NAMALWA (cell line): ENCODE data around the gene ESRRB.

Experiments used
- DNase-seq: peaks from one replicate; pipeline ENCODE4 v3.0.0-alpha.2; 2015; ENCODE audit warnings: low spot score

ESRRB gene

GRCh38 chr14:76407449-76408150, 31.7 kb downstream of the ESRRB start:
- DNase-seq = no peak

- no peak for DNase-seq
These were observed 32.9 kb downstream of the ESRRB start for GRCh38 chr14:76408877-76409276.

GRCh38 chr14:76412501-76412900, 36.6 kb downstream of the ESRRB start:
- no peak for DNase-seq

GRCh38 chr14:76413106-76413961, 37.4 kb downstream of the ESRRB start:
- no peak for DNase-seq

GRCh38 chr14:76413962-76414600, 38.1 kb downstream of the ESRRB start:
- no peak for DNase-seq

- no peak for DNase-seq
These were observed 43.5 kb downstream of the ESRRB start for GRCh38 chr14:76419399-76419798.

GRCh38 chr14:76420827-76421226, 44.9 kb downstream of the ESRRB start:
- DNase-seq = no peak

GRCh38 chr14:76421662-76422061, 45.7 kb downstream of the ESRRB start:
- no peak for DNase-seq

- no peak for DNase-seq
These were observed 46.7 kb downstream of the ESRRB start for GRCh38 chr14:76422662-76423061.

- DNase-seq = no peak
These were observed 47.6 kb downstream of the ESRRB start for GRCh38 chr14:76423534-76423933.

- no peak for DNase-seq
These were observed 48.4 kb downstream of the ESRRB start for GRCh38 chr14:76424359-76424758.

- DNase-seq = peak; percentile 21
These were observed 50.3 kb downstream of the ESRRB start for GRCh38 chr14:76426161-76426696.

- DNase-seq = no peak
These were observed 52.7 kb downstream of the ESRRB start for GRCh38 chr14:76428611-76429010.

GRCh38 chr14:76430017-76430416, 54.1 kb downstream of the ESRRB start:
- DNase-seq = no peak

- no peak for DNase-seq
These were observed 54.6 kb downstream of the ESRRB start for GRCh38 chr14:76430475-76430980.

GRCh38 chr14:76431538-76431937, 55.6 kb downstream of the ESRRB start:
- DNase-seq = no peak

- DNase-seq = no peak
These were observed 57.2 kb downstream of the ESRRB start for GRCh38 chr14:76432827-76433752.

GRCh38 chr14:76434220-76434619, 58.3 kb downstream of the ESRRB start:
- DNase-seq = peak; percentile 6

GRCh38 chr14:76439237-76439775, 63.4 kb downstream of the ESRRB start:
- no peak for DNase-seq

GRCh38 chr14:76446486-76446885, 70.5 kb downstream of the ESRRB start:
- DNase-seq = no peak

GRCh38 chr14:76446921-76447320, 71.0 kb downstream of the ESRRB start:
- no peak for DNase-seq
